ENCODE measurements around the gene CTRB1.

CTRB1 gene

GRCh38 chr16:75252049-75252864 lies 33.5 kb downstream of the CTRB1 start:
- DNase-seq, result peak in 1 of 2 donors; percentile 64
- H3K4me1 ChIP-seq, result peaks cover 10 to 90% (median 85%) of the 10 kb centered on the region in 4 donors
- intact Hi-C loops (cut with DNase I; ENCODE audit: low total_unique reads), result no loop called here

GRCh38 chr16:75252946-75253911 lies 34.4 kb downstream of the CTRB1 start:
- TF ChIP-seq CTCF (IDR thresholded peaks at IDR 0.05), result no peak
- no peaks in the 10 kb centered on the region for H3K27me3 ChIP-seq
- peak overlapping the region in 1 of 2 donors; percentile 7 for H3K4me3 ChIP-seq
- peaks cover 10 to 90% (median 85%) of the 10 kb centered on the region in 4 donors for H3K4me1 ChIP-seq
- intact Hi-C loops (cut with DNase I; ENCODE audit: low total_unique reads), result no loop called here
- H3K36me3 ChIP-seq, result no peaks in the 10 kb centered on the region
- H3K9me3 ChIP-seq, result no peaks in the 10 kb centered on the region
- peak overlapping the region; percentile 93 to 99 for H3K27ac ChIP-seq
- DNase-seq, result peak in 1 of 2 donors; percentile 75

More at GRCh38 chr16:75252049-75252864, 33.5 kb downstream of the CTRB1 start:
- Histone ChIP-seq H3K9me3 (no peaks in the 10 kb centered on the region), H3K36me3 (no peaks in the 10 kb centered on the region), H3K27ac (peak overlapping the region; percentile 93 to 99), H3K4me3 (peak overlapping the region; percentile 66 to 95), H3K27me3 (no peaks in the 10 kb centered on the region)
- no peak for TF ChIP-seq CTCF (IDR thresholded peaks at IDR 0.05)

- H3K4me3 ChIP-seq, result no peak overlapping the region
- TF ChIP-seq CTCF (IDR thresholded peaks at IDR 0.05), result no peak
- no peaks in the 10 kb centered on the region for H3K9me3 ChIP-seq
- H3K36me3 ChIP-seq, result no peaks in the 10 kb centered on the region
- peak in 1 of 2 donors; percentile 85 for DNase-seq
- H3K4me1 ChIP-seq, result peaks cover 10 to 89% (median 81%) of the 10 kb centered on the region in 4 donors
- no peaks in the 10 kb centered on the region for H3K27me3 ChIP-seq
- intact Hi-C loops (cut with DNase I; ENCODE audit: low total_unique reads), result no loop called here
- peak overlapping the region; percentile 93 to 99 for H3K27ac ChIP-seq
Measured at GRCh38 chr16:75254359-75254837, 35.6 kb downstream of the CTRB1 start.

GRCh38 chr16:75256059-75256571 lies 37.3 kb downstream of the CTRB1 start:
- no peaks in the 10 kb centered on the region for H3K9me3 ChIP-seq
- intact Hi-C loops (cut with DNase I; ENCODE audit: low total_unique reads), result no loop called here
- peak overlapping the region; percentile 93 to 99 for H3K27ac ChIP-seq
- no peak for TF ChIP-seq CTCF (IDR thresholded peaks at IDR 0.05)
- peaks cover 10 to 93% (median 74%) of the 10 kb centered on the region in 4 donors for H3K4me1 ChIP-seq
- no peaks in the 10 kb centered on the region for H3K27me3 ChIP-seq
- H3K36me3 ChIP-seq, result no peaks in the 10 kb centered on the region
- H3K4me3 ChIP-seq, result peak overlapping the region in 1 of 2 donors; percentile 21
- peak; percentile 57 to 87 for DNase-seq

GRCh38 chr16:75256696-75257343 lies 38.0 kb downstream of the CTRB1 start:
- TF ChIP-seq CTCF (IDR thresholded peaks at IDR 0.05), result no peak
- DNase-seq, result peak in 1 of 2 donors; percentile 72
- peak overlapping the region; percentile 93 to 99 for H3K27ac ChIP-seq

More at GRCh38 chr16:75256696-75257343, 38.0 kb downstream of the CTRB1 start:
- Histone ChIP-seq H3K9me3 (no peaks in the 10 kb centered on the region), H3K4me1 (peaks cover 9 to 98% (median 79%) of the 10 kb centered on the region in 4 donors), H3K27me3 (no peaks in the 10 kb centered on the region), H3K4me3 (peak overlapping the region in 1 of 2 donors; percentile 21), H3K36me3 (no peaks in the 10 kb centered on the region)
- intact Hi-C loops (cut with DNase I; ENCODE audit: low total_unique reads), result no loop called here

Measured in tibial artery (tissue), 4 donors.